RCC 7860 (cell line): ENCODE measurements around the gene CABLES2.

Experiments used
- DNase-seq: peaks from one replicate; pipeline ENCODE4 v3.0.0-alpha.2; 2015; ENCODE audit warnings: low spot score
- FAIRE-seq: peaks from 2 replicates; lab custom pipeline; 2012; peaks lifted over from hg19 to GRCh38; lab: Jason Lieb, UNC

Gene CABLES2

DNA sequence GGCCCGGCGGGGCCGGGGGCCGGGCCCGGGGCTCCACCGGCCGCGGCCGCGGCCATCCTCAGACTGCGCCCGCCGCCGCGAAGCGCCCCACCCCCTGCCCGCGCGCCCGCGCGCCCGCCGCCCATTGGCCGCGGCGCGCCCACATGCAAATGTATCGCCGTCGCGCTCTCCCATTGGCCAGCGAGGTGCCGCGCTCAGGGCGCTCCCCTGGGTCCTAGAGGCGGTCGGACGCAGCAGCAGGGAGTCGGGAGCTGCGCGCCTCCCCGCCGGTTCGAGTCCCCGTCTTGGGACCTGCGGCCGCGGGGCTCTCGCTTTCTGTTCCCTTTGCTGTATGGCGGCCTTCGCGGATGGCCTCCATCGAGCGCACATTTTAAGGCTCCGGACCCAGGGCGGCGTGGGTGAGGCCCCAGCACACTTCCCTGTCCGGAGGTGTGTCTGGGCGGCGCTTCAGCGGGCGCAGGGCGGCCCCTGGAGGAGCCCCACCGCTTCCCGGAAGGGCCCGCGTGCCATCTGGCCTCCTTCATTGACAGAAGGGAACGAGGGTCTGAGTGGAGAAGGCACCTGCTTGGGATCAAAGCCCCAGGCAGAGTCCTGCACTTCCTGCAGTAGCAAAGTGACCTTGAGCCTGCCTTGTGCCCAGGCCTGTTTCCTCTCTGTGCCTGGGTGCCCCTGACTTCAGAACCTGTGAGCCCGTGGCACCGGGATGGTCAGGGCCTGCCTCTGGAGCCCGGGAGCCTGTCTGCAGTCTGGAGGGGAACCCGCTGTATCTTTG, at the start of gene CABLES2:
CABLES2 (minus strand) TSS at position 65 of the 772 bp plus-strand sequence; CDS start at position 56, 9 bp downstream.
- peak; percentile 82 for DNase-seq
- no peak for FAIRE-seq

- FAIRE-seq, result no peak
These were observed 48.8 kb upstream of the CABLES2 start for GRCh38 chr20:62455929-62456328.

GRCh38 chr20:62454904-62455636, 48.0 kb upstream of the CABLES2 start:
- DNase-seq, result no peak
- no peak for FAIRE-seq

More at GRCh38 chr20:62455929-62456328, 48.8 kb upstream of the CABLES2 start:
- no peak for DNase-seq

- FAIRE-seq (no peak), DNase-seq (no peak)
These were observed 46.2 kb upstream of the CABLES2 start for GRCh38 chr20:62453186-62453808.

GRCh38 chr20:62452475-62453095, 45.5 kb upstream of the CABLES2 start:
- FAIRE-seq (no peak), DNase-seq (no peak)

DNA sequence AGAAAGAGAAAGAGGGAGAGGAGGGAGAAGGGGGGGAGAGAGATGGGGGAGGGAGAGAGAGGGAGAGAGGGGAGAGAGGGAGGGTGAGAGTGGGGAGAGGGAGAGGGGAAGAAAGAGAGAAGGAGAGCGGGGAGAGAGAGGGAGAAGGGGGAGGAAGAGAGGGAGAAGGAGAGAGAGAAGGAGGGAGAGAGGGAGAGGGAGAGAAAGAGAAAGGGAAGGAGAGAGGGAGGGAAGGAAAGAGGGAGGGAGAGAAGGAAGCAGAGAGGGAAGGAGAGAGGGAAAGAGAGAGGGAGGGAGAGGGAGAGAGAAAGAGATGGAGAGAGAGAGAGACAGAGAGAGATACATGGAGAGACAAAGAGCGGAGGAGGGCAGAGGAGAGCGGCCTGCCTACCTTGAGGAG, 44.9 kb upstream of the CABLES2 start:
- FAIRE-seq (no peak), DNase-seq (no peak)

DNA sequence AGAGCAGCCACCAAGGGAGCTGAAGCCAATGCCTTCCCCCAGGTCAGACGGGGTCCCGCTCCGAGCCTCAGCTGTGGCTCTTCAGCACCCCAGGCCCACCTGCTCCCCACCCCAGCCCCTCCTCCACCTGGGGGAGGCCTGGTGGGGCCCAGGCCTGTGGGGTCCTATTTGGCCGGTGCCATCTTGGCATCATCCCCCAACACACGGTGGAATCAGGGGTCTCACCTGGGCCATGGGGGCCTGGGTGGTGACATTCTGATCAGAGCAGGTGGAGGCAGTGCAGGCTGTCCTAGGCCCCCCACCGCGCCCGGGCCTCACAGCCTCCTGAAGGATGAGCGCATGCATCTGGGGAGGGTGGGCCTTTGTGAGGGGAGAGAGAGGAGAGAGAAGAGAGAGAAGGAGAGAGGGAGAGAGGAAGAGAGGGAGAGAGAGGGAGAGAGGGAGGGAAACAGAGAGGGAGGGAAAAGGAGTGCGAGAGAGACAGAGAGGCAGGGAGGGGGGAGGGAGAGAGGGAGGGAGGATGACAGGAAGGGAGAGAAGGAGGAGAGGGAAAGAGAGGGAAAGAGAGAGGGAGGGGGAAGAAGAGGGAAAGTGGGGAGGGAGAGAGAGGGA, 44.2 kb upstream of the CABLES2 start:
- FAIRE-seq, result no peak

DNA sequence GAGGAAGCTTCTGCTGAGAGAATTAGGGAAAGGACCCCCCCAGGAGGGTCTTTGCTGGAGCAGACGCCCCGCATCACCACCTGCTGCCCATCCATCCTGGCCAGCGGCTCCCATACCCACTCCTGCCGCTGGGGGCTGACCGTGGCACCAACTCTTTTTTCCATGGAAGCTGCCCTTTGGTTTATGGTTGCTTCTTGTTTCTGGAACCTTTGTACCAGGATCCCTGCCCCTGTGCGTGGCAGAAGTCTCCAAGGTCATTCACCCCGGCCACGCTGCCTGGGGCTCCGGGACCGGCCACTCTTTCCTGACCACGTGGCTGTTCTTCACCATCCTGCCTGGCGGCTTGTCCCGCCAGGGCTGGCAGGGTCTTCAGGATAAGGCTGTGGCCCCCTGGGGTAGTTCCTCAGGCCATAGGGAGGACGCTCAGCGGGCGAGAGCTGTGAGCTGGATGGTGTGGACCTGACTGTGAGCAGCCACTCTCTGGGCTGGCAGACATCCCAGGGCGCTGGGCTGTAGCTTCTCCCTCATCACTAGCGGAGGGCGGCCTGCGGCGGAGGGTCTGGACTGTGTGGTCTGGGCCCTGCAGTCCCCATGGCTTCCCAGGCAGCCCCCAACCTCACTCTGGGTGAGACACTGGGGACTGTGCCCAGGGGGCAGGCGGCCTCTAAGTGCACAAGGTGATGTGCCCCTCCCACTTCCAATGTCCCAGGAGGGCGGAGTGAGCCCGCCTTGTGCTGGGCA, 43.0 kb upstream of the CABLES2 start:
- DNase-seq, result no peak
- FAIRE-seq, result no peak

More for the DNA sequence above, 44.2 kb upstream of the CABLES2 start:
- DNase-seq, result no peak

DNA sequence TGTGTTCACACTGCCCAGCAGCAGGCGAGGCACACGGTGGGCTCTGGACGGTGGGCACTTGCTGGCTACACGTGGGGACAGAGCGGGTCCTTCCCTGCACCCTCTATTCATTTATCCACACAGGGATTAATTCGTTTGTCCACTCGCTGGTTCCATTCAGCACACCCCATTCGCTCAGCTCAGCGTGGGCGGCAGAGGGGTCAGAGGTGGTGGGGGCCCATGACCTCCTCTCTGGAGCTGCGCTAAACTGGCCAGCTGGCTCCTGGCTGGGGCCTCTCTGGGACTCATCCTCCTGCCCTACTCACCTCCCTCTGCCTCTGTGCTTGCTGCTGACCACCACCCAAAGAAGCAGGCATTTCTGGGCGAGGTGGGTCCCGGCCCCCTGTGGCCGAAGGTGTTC, 41.7 kb upstream of the CABLES2 start:
- FAIRE-seq, result no peak
- no peak for DNase-seq

- DNase-seq (no peak), FAIRE-seq (no peak)
These were observed 41.0 kb upstream of the CABLES2 start for GRCh38 chr20:62448038-62448437.

DNA sequence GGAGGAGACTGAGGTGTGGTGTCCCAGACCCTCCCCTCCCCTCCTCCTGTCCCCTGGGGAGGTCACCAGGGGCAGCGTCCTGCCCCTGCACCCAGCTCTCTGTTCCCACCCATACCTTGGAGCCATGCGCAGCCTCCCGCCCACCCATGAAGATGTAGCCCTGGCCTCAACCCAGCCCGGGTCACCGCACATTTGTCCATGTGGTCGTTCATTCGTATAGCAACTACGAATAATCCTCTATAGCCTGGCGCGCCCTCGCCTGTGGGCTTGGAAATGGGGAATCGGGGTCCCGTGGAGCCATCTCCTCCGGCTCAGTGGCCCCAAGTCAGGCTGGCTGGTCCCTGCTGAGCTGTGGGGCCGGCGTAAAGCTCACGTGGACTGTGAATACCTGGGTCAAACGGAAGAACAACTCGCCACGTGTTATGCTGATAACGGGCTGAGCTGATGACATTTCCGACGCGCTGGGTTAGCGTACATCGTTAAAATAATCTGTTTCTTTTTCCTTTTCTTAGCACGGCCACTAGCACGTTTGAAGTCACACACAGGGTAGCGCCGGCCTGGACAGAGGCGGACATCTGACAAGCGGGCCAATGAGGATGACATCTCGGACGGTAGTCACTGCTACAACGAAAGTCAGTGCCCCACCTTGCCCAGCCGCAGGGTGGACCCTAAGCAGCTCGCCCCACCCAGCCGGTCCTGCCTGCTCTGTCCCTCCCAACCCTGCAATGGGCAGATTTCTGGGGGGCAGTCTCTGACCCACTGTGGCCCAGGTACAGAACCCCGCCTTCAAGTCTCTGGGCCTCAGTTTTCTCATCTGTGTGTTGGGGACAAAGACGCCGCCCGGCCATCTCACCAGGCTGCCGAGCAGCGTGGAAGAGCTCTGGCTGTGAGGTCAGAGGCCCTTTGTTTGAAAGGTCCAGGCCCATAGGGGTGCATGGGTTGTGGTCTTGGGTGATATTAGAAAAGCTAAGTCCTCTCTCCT, 40.1 kb upstream of the CABLES2 start:
- FAIRE-seq (no peak), DNase-seq (no peak)

DNA sequence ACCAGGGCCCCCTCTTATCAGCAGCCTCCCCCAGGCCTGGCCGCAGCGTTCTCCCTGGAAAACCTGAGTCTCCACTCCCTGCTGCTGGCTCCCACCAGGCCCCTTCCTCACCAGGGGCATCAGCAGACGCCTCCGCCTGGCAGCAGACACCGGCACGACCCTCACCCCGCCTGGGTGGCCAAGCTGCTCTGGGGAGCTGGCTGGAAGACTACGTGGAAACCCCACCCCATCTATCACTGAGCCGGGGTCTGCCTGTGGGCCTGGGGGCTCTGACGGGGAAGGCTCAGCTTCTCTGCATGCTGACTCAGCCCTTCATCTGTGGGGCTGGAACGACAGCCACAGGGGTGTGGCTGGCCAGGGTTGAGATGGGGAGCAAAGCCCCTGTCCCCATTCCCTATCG, 39.4 kb upstream of the CABLES2 start:
- FAIRE-seq (no peak), DNase-seq (no peak)

- FAIRE-seq (no peak), DNase-seq (no peak)
These were observed 38.7 kb upstream of the CABLES2 start for GRCh38 chr20:62445553-62446340.

DNA sequence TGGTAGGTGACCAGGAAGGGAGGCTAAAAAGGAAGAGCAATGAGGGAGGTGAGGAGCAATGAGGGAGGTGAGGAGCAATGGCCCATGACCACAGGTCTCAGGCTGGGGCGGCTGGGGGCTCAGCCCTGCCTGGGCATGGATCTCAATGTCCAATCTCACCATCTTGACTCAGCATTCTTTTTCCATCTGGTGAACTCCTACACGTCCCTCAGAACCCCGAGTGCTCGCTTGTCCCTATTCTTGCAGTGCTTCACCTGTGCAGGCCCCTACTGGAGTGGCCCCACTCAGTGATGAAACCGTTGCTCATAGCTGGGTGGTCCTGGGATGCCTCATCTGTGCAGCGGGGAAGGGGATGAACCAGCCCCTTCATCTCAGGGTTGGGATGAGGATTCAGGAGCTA, 37.2 kb upstream of the CABLES2 start:
- no peak for DNase-seq
- FAIRE-seq, result no peak

DNA sequence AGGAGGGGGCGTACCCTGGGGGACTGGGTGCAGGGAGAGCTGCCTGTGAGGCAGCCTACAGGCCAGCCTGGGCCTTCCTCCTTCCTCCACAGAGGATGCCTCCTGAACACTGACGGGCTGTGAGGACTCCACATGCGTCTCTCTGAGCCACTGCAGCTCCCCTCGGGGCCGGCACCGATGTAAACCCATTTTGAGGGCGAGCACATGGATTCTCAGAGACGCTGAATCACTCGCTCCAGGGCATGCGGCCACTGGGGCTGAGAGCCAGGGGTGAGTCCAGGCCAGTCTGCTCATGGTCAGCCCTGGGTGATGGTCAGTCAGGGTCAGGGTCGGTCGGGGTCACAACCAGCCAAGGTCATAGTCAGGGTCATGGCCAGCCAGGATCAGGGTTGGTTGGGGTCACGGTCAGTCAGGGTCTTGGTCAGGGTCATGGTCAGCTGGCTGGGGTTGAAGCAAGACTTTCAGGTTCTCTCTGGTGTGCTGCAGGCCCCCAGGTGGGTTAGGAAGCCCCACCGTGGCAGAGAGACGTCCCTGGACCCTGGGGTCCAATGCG, 35.0 kb upstream of the CABLES2 start:
- FAIRE-seq, result no peak
- no peak for DNase-seq

DNA sequence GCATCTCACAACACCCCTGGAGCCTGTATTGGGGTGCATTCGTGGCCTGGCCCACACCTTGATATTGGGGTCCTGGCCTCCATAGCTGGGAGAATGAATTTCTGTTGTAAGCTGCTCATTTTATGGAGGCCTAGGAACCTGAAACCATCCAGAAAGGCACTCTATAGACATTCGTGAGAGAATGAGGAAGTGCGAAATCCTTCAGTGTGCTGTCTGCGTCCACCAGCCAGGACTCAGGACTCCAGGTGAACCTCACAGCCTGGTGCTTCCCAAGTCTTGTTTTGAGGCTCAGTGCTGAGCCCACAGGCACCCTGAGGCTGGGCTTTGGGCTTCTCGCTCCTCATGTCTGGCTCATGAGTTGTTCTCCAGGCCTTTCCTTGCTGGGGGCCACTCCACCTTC, 32.1 kb upstream of the CABLES2 start:
- no peak for DNase-seq
- FAIRE-seq, result no peak

DNA sequence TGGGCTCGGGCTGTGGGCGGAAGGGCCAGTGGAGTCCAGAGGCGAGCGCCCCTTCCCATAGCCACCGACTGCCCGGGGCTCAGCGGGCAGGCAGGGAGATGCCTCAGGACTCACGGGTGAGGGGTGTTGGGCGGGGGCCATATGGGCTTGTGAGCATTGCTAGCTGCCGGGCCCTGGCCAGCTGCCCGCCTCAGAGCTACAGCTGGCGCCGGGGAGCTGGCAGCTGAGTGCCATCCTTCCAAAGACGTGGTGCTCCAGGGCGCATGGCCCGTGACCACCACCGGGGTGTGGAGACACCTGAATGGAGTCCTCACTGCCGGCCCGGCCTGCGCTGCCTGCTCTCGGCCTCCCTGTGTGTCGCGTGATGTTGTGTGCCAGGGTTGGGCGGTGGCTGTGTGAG, 30.8 kb upstream of the CABLES2 start:
- FAIRE-seq (no peak), DNase-seq (no peak)

DNA sequence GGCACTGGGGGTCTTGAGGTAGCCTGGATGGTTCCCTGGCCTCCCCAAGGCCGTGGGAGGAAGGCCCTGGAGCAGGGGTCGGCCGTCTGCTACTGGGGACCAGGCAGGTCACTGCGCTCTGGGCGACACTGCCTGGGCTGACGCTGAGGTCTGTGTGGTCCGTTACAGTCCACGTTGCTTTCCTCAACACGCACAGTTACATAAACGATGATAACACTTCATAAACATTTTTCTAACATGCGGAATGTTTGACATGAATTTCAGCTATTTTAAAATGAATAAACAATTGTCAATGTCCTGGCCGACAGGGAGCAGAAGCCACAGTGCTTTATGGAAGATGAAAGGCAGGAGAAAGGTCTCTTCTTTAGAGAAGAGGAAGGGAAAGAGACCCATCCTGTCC, 30.4 kb upstream of the CABLES2 start:
- no peak for FAIRE-seq

More for the DNA sequence above, 30.4 kb upstream of the CABLES2 start:
- DNase-seq, result no peak
